Renal pelvis (tissue), 4 donors: ENCODE results near the gene DHRSX. TPM values are rescaled to one million over a fixed set of nuclear protein-coding genes. Genes with fewer than 3 reads are reported as not detected.
"Not testable (repeated sequence)": the region's sequence is repeated elsewhere in the genome, so short reads cannot be mapped to it uniquely, and the experiment has no call there.

Source experiments
- DNase-seq: peaks from one replicate; pipeline ENCODE4 v3.0.0-alpha.2; 2013
- polyA plus RNA-seq, 3 donors: library from polyadenylated mRNA; unstranded; fragments of 120-200 nt; gene quantifications; one replicate each; pipeline ENCODE4 v1.2.1, GENCODE V29; 2013; ENCODE audit not compliant: insufficient read length in 3 of 3

DHRSX gene
- polyA plus RNA-seq, 3 donors: 28.3 to 35.5 (median 32.7) TPM

- no peak for DNase-seq
These were observed 130.3 kb downstream of the DHRSX start for GRCh38 chrX:2370456-2370855.

- no peak for DNase-seq
These were observed 131.6 kb downstream of the DHRSX start for GRCh38 chrX:2369206-2369605.

- DNase-seq: no peak
These were observed 140.0 kb downstream of the DHRSX start for GRCh38 chrX:2360731-2361130.

GRCh38 chrX:2359522-2359921 lies 141.3 kb downstream of the DHRSX start:
- not testable (repeated sequence) for DNase-seq

- DNase-seq: no peak
These were observed 148.5 kb downstream of the DHRSX start for GRCh38 chrX:2351999-2352995.

GRCh38 chrX:2351321-2351720 lies 149.5 kb downstream of the DHRSX start:
- DNase-seq: no peak

GRCh38 chrX:2350703-2351102 lies 150.1 kb downstream of the DHRSX start:
- not testable (repeated sequence) for DNase-seq

GRCh38 chrX:2350036-2350435 lies 150.7 kb downstream of the DHRSX start:
- DNase-seq: not testable (repeated sequence)

GRCh38 chrX:2348211-2348610 lies 152.6 kb downstream of the DHRSX start:
- DNase-seq: no peak

- DNase-seq: no peak
These were observed 154.6 kb downstream of the DHRSX start for GRCh38 chrX:2346158-2346557.

- no peak for DNase-seq
These were observed 155.2 kb downstream of the DHRSX start for GRCh38 chrX:2345562-2345961.

GRCh38 chrX:2343413-2343812 lies 157.4 kb downstream of the DHRSX start:
- DNase-seq: no peak

GRCh38 chrX:2342874-2343273 lies 157.9 kb downstream of the DHRSX start:
- no peak for DNase-seq

- DNase-seq: no peak
These were observed 158.5 kb downstream of the DHRSX start for GRCh38 chrX:2342281-2342688.

- DNase-seq: no peak
These were observed 159.8 kb downstream of the DHRSX start for GRCh38 chrX:2340991-2341390.

GRCh38 chrX:2336181-2336580 lies 164.6 kb downstream of the DHRSX start:
- no peak for DNase-seq

GRCh38 chrX:2334237-2334636 lies 166.5 kb downstream of the DHRSX start:
- DNase-seq: no peak

GRCh38 chrX:2332252-2332651 lies 168.5 kb downstream of the DHRSX start:
- no peak for DNase-seq

- no peak for DNase-seq
These were observed 169.9 kb downstream of the DHRSX start for GRCh38 chrX:2330910-2331309.

- no peak for DNase-seq
These were observed 170.3 kb downstream of the DHRSX start for GRCh38 chrX:2330487-2330886.

GRCh38 chrX:2327423-2327822 lies 173.4 kb downstream of the DHRSX start:
- DNase-seq: no peak

GRCh38 chrX:2325076-2325784 lies 175.5 kb downstream of the DHRSX start:
- DNase-seq: peak; percentile 95

GRCh38 chrX:2324151-2324550 lies 176.6 kb downstream of the DHRSX start:
- no peak for DNase-seq
